Measurements from ENCODE around the gene CACNA2D3. TPM values are rescaled to one million over a fixed set of nuclear protein-coding genes. Genes with fewer than 3 reads are reported as not detected.
A peak's percentile ranks its signal among the peaks of the same experiment; 100 is the strongest.

The CACNA2D3 gene
- total and polyA plus RNA-seq, 2 experiments from 2014 or later, result 1.1 to 2.5 TPM

- TF ChIP-seq EZH2phosphoT487 (IDR thresholded peaks at IDR 0.05; ENCODE audit: low read depth, severe bottlenecking, unreplicated experiment) (no peak), EZH2 (IDR thresholded peaks at IDR 0.05; ENCODE audit: borderline replicate concordance) (no peak)
- TF ChIP-seq, protein P1, sequence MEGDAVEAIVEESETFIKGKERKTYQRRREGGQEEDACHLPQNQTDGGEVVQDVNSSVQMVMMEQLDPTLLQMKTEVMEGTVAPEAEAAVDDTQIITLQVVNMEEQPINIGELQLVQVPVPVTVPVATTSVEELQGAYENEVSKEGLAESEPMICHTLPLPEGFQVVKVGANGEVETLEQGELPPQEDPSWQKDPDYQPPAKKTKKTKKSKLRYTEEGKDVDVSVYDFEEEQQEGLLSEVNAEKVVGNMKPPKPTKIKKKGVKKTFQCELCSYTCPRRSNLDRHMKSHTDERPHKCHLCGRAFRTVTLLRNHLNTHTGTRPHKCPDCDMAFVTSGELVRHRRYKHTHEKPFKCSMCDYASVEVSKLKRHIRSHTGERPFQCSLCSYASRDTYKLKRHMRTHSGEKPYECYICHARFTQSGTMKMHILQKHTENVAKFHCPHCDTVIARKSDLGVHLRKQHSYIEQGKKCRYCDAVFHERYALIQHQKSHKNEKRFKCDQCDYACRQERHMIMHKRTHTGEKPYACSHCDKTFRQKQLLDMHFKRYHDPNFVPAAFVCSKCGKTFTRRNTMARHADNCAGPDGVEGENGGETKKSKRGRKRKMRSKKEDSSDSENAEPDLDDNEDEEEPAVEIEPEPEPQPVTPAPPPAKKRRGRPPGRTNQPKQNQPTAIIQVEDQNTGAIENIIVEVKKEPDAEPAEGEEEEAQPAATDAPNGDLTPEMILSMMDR (IDR thresholded peaks at IDR 0.05; ENCODE audit: poor library complexity), result no peak
- H3K27ac ChIP-seq, result no peak overlapping the region
- peaks cover 7% of the 10 kb centered on the region for H3K27me3 ChIP-seq
- H3K4me2 ChIP-seq, result no peak overlapping the region
- no peaks in the 10 kb centered on the region for H3K9me3 ChIP-seq (ENCODE audit: low read depth)
- WGBS (ENCODE audit: low lambda C conversion rate, missing lambda C conversion rate), result 91% methylated on average over 4 of the region's 4 CpGs
- H2AFZ ChIP-seq, result no peak overlapping the region
- DNase-seq (ENCODE audit: low spot score), result no peak
- H3K4me1 ChIP-seq (ENCODE audit: insufficient read depth), result no peaks in the 10 kb centered on the region
- H3K9me2 ChIP-seq (replicated peaks; ENCODE audit: insufficient read depth), result no peaks in the 10 kb centered on the region
- H3K79me2 ChIP-seq, result no peaks in the 10 kb centered on the region
- H4K20me1 ChIP-seq (ENCODE audit: insufficient read depth, poor library complexity, severe bottlenecking), result no peaks in the 10 kb centered on the region
- H3K4me3 ChIP-seq, result no peak overlapping the region
- no peaks in the 10 kb centered on the region for H3K36me3 ChIP-seq (replicated peaks; ENCODE audit: insufficient read depth, low read depth)
These were observed 727.0 kb downstream of the CACNA2D3 start for GRCh38 chr3:54849360-54849759.

- Histone ChIP-seq H3K4me2 (no peak overlapping the region), H3K9me3 (ENCODE audit: low read depth) (no peaks in the 10 kb centered on the region), H3K36me3 (replicated peaks; ENCODE audit: insufficient read depth, low read depth) (no peaks in the 10 kb centered on the region), H3K4me3 (no peak overlapping the region), H3K27me3 (peaks cover 7% of the 10 kb centered on the region), H4K20me1 (ENCODE audit: insufficient read depth, poor library complexity, severe bottlenecking) (no peaks in the 10 kb centered on the region), H3K9me2 (replicated peaks; ENCODE audit: insufficient read depth) (no peaks in the 10 kb centered on the region), H3K27ac (no peak overlapping the region), H3K4me1 (ENCODE audit: insufficient read depth) (no peaks in the 10 kb centered on the region), H3K79me2 (no peaks in the 10 kb centered on the region), H2AFZ (no peak overlapping the region)
- DNase-seq (ENCODE audit: low spot score), result no peak
- WGBS (ENCODE audit: low lambda C conversion rate, missing lambda C conversion rate), result 78% methylated on average over 2 of the region's 2 CpGs
- TF ChIP-seq, protein P1 (IDR thresholded peaks at IDR 0.05; ENCODE audit: poor library complexity), result no peak
- TF ChIP-seq EZH2phosphoT487 (IDR thresholded peaks at IDR 0.05; ENCODE audit: low read depth, severe bottlenecking, unreplicated experiment) (no peak), EZH2 (IDR thresholded peaks at IDR 0.05; ENCODE audit: borderline replicate concordance) (no peak)
These were observed 728.2 kb downstream of the CACNA2D3 start for GRCh38 chr3:54850484-54851018.

DNA sequence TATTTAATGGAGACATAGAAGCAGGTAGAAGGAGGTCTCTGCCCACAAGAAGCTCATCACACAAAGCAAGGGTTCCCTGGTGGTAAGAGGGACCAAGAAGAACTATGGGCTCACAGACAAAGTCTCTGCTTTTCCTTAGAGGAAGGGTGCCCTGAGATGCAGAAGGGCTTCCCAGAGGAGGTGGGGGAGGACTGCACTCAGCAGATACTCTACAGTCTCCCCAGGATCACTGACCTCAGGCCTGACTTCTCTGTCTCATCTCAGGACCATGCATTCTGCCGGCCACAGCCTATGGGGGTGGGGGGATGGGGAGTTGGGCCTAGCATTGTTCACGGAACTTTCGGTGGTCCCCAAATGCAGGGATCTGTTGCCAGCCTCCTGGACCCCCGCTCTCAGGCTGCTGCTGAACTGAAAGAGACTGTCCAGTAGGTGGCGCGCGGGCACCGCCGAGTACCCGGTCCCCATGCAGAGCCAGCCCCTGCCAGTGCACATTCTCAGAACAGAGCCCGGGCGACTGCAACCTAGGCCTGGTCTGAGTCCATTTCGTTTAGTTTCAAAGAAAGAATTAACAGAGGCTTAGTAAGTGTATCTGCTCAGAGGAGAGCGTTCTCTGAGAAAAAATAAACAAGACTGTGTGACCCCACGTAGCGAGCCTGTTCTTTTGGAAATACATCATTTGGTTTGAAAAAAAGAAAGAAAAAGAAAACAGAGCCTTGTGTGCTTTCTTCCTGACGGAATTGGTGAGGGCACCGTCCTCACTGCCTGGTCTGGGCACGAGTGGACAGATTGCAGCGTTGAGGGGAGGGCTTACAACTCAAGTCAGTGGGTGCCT, 731.4 kb downstream of the CACNA2D3 start:
- no peaks in the 10 kb centered on the region for H3K4me1 ChIP-seq (ENCODE audit: insufficient read depth)
- H3K9me3 ChIP-seq (ENCODE audit: low read depth), result no peaks in the 10 kb centered on the region
- no peaks in the 10 kb centered on the region for H4K20me1 ChIP-seq (ENCODE audit: insufficient read depth, poor library complexity, severe bottlenecking)
- no peak for TF ChIP-seq EZH2phosphoT487 (IDR thresholded peaks at IDR 0.05; ENCODE audit: low read depth, severe bottlenecking, unreplicated experiment)
- TF ChIP-seq, protein P1 (IDR thresholded peaks at IDR 0.05; ENCODE audit: poor library complexity), result peak; percentile 97
- no peak for TF ChIP-seq EZH2 (IDR thresholded peaks at IDR 0.05; ENCODE audit: borderline replicate concordance)
- WGBS (ENCODE audit: low lambda C conversion rate, missing lambda C conversion rate), result 18% methylated on average over 20 of the region's 20 CpGs
- DNase-seq (ENCODE audit: low spot score), result peak; percentile 89
- no peaks in the 10 kb centered on the region for H3K9me2 ChIP-seq (replicated peaks; ENCODE audit: insufficient read depth)
- H3K4me3 ChIP-seq, result no peak overlapping the region
- no peaks in the 10 kb centered on the region for H3K79me2 ChIP-seq
- H3K27ac ChIP-seq, result peak overlapping the region; percentile 35
- H3K27me3 ChIP-seq, result peaks cover 7% of the 10 kb centered on the region
- no peaks in the 10 kb centered on the region for H3K36me3 ChIP-seq (replicated peaks; ENCODE audit: insufficient read depth, low read depth)
- no peak overlapping the region for H3K4me2 ChIP-seq
- peak overlapping the region; percentile 22 for H2AFZ ChIP-seq

Data from hepatocyte (in vitro differentiated cells).